ENCODE results near the gene EED.

DNA sequence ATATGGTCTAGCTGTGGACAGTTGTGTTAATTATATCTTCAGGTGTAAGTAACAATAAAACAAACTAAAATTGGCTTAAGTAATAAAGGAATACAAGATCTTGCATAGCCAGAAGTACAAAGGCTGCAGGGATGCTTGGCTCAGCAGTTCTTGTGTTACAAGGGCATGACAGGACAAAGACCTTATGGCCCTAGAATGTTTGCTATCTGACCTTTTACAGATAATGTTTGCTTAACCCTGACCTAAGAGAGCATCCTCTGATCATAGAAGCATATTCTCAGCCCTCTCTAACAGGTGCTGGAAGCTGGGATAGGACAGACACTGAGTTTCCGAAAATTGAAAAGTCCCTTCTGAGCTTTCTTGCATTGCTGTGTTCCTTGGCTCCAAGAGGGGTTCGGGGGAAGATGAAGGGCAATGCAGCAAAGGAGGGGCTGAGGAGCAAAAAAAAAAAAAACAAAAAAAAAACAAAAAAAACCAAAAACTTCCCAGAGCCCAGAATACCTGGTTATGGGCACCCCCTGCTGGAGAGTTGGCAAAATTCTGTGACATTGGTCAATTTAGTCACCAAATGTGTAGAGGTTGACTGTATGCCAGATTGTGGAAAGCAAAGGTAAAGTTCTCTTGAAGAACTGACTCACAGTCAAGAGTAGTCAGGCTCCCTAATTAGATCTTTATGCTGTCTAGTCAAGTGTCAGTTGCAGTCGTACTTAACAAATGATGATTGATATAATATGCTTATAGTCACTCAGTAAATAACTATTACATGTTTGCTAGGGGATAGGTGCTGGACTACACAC lies 47.1 kb downstream of the EED start:
- no peak for TF ChIP-seq POLR2A (IDR thresholded peaks at IDR 0.05)
- TF ChIP-seq, protein P1, sequence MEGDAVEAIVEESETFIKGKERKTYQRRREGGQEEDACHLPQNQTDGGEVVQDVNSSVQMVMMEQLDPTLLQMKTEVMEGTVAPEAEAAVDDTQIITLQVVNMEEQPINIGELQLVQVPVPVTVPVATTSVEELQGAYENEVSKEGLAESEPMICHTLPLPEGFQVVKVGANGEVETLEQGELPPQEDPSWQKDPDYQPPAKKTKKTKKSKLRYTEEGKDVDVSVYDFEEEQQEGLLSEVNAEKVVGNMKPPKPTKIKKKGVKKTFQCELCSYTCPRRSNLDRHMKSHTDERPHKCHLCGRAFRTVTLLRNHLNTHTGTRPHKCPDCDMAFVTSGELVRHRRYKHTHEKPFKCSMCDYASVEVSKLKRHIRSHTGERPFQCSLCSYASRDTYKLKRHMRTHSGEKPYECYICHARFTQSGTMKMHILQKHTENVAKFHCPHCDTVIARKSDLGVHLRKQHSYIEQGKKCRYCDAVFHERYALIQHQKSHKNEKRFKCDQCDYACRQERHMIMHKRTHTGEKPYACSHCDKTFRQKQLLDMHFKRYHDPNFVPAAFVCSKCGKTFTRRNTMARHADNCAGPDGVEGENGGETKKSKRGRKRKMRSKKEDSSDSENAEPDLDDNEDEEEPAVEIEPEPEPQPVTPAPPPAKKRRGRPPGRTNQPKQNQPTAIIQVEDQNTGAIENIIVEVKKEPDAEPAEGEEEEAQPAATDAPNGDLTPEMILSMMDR (IDR thresholded peaks at IDR 0.05) = peak in 2 of 3 experiments; percentile 21 to 43
- TF ChIP-seq POLR2AphosphoS5 (IDR thresholded peaks at IDR 0.05; ENCODE audit: insufficient read depth in 1 of 2, low read depth in 1 of 2) = no peak

Data from vagina (tissue), 2 donors.